Fibroblast of the aortic adventitia (primary cell): ENCODE measurements around the gene PLD2. TPM values are rescaled to one million over a fixed set of nuclear protein-coding genes. Genes with fewer than 3 reads are reported as not detected.

Experiments used
- DNase-seq: peaks from one replicate; pipeline ENCODE4 v3.0.0-alpha.2; 2010; ENCODE audit warnings: low read depth
- H3K4me3 ChIP-seq: 2 replicates; pipeline ENCODE4 v1.5.1; 2011; ENCODE audit warnings: low read depth, mild to moderate bottlenecking, control low read depth, low read length, moderate library complexity
- total RNA-seq: library from RNA; depleted of rRNA; stranded (reverse); fragments of >200 nt; gene quantifications from 2 replicates; pipeline ENCODE4 v1.2.3, GENCODE V29; 2012; ENCODE audit warnings: low replicate concordance
- TF ChIP-seq, protein P1 (sequence below): IDR thresholded peaks from 2 replicates; pipeline ENCODE4 v1.5.1; 2011; ENCODE audit warnings: mild to moderate bottlenecking, low read length, control low read depth, inconsistent platforms; ENCODE audit not compliant: insufficient read depth

Gene PLD2
- total RNA-seq, 1 donor, result 18.4 TPM

DNA sequence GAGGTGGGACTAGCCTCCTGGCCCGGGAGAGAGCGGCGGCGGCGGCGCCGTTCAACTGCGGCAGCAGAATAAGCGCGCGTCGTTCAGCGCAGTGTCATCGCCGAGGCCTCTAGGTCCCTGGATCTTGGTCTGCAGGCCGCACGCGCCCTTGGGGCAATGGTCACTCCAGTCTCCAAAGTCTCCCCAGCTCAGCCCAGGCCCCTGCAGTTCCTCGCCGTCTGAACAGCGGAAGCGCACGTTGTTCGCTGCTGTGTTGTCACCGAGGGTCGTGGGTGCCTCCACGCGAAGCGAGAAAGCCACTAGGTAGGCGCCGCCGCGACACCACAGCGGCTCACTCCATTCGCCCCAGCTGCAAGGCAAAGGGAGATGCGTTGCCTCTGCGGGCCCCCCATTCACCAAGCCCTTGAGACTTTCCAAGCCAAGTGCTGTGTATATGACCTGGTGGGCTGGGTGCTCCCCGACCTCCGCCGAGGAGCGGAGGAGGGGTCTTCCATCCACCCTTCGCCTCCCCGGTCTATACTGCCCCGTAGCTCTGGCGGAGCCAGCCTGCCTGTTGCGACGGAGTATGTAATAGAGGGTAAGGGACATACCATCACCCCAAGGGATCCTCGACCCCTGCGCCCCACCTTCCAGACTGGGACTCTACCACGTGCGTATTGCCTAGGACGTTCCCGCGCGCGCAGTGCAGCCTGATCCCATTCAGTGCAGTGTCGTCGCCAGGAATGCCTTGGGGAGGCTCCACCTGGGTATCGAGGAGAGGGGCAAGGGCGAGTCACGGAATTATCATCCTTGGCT lies 21.4 kb upstream of the PLD2 start:
- TF ChIP-seq, protein P1, sequence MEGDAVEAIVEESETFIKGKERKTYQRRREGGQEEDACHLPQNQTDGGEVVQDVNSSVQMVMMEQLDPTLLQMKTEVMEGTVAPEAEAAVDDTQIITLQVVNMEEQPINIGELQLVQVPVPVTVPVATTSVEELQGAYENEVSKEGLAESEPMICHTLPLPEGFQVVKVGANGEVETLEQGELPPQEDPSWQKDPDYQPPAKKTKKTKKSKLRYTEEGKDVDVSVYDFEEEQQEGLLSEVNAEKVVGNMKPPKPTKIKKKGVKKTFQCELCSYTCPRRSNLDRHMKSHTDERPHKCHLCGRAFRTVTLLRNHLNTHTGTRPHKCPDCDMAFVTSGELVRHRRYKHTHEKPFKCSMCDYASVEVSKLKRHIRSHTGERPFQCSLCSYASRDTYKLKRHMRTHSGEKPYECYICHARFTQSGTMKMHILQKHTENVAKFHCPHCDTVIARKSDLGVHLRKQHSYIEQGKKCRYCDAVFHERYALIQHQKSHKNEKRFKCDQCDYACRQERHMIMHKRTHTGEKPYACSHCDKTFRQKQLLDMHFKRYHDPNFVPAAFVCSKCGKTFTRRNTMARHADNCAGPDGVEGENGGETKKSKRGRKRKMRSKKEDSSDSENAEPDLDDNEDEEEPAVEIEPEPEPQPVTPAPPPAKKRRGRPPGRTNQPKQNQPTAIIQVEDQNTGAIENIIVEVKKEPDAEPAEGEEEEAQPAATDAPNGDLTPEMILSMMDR, result no peak
- no peak for DNase-seq
- peak overlapping the region; percentile 10 for H3K4me3 ChIP-seq

DNA sequence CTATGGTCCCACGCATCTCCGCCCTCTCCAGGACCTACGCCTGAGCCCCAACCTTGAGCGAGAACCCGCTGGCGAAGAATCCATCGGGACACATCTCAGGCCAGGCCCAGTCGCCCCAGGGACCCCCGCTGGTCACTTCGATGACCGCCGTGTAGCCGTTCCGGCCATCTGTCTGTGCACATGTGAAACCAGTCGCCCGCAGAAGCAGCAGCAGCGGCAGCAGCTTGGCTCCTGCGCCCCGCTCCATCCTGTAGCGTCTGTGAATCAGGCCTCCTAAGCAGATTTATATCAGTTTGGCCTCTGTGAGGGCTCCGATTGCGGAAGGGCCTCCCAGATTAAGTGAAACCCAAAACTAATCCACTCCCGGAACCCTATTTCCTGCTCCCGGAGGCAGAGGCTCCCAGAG lies 20.8 kb upstream of the PLD2 start, which contains the start of gene VMO1:
TSS of gene VMO1 (minus strand) at position 259 of the 406 bp plus-strand sequence. CDS start at position 247, 12 bp downstream.
- peak within 1 kb of the TSS; percentile 10 for H3K4me3 ChIP-seq
- TF ChIP-seq, protein P1, result no peak
- DNase-seq, result peak; percentile 57

GRCh38 chr17:4786516-4786915 lies 20.4 kb upstream of the PLD2 start:
- H3K4me3 ChIP-seq, result no peak overlapping the region
- peak; percentile 43 for DNase-seq
- TF ChIP-seq, protein P1, result no peak

DNA sequence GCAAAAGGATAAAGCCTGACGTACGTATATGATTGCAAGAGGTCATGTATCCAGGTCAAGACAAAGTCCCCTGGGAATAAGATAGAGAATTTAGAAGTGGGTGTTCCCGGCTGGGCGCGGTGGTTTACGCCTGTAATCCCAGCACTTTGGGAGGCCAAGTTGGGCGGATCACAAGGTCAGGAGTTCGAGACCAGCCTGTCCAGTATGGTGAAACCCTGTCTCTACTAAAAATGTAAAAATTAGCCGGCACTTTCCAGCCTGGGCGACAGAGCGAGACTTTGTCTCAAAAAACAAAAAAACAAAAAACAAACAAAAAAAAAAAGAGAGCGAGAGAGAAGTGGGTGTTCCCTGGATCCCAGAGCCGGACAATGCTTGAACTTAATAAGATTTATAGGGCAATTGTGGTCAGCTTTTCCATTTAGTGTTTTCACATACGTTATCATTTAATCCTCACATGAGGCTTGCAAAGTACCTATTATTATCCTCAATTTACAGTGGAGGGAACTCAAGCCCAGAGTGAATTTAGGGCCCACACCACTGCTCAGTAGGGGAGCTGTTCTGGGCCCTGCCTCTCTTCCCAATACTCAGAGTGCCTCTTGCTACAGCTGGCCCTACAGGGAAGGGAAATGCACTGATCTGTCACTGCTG lies 18.7 kb upstream of the PLD2 start:
- peak; percentile 58 for DNase-seq
- TF ChIP-seq, protein P1, result no peak
- no peak overlapping the region for H3K4me3 ChIP-seq

GRCh38 chr17:4788807-4789700 lies 17.9 kb upstream of the PLD2 start, which contains the start of gene GLTPD2:
GLTPD2 (plus strand) TSS chr17:4788964; CDS start chr17:4789012, 48 bp downstream.
- no peak for DNase-seq
- TF ChIP-seq, protein P1, result no peak
- H3K4me3 ChIP-seq, result peak within 1 kb of the TSS; percentile 75

- no peak for DNase-seq
- TF ChIP-seq, protein P1, result no peak
- peak overlapping the region; percentile 75 for H3K4me3 ChIP-seq
Observed at GRCh38 chr17:4789701-4789950, 17.3 kb upstream of the PLD2 start.
